GM12865 (cell line): Measurements from ENCODE around the gene KLF1.

ENCODE experiments used
- DNase-seq: peaks from one replicate; pipeline ENCODE4 v3.0.0; 2010; ENCODE audit warnings: low read depth
- H3K4me3 ChIP-seq: 2 replicates; pipeline ENCODE4 v1.5.1; 2011; ENCODE audit warnings: mild to moderate bottlenecking, low read depth, low read length, control low read depth
- CTCF ChIP-seq: IDR thresholded peaks from 2 replicates; pipeline ENCODE4 v1.5.1; 2011; ENCODE audit warnings: low read length, control low read depth, low read depth, inconsistent platforms; ENCODE audit not compliant: insufficient read depth; ENCODE audit errors: missing control alignments

KLF1 gene

GRCh38 chr19:12840091-12841079 lies 46.6 kb downstream of the KLF1 start:
- H3K4me3 ChIP-seq, result no peak overlapping the region
- DNase-seq, result peak; percentile 76
- TF ChIP-seq CTCF, result no peak

DNA sequence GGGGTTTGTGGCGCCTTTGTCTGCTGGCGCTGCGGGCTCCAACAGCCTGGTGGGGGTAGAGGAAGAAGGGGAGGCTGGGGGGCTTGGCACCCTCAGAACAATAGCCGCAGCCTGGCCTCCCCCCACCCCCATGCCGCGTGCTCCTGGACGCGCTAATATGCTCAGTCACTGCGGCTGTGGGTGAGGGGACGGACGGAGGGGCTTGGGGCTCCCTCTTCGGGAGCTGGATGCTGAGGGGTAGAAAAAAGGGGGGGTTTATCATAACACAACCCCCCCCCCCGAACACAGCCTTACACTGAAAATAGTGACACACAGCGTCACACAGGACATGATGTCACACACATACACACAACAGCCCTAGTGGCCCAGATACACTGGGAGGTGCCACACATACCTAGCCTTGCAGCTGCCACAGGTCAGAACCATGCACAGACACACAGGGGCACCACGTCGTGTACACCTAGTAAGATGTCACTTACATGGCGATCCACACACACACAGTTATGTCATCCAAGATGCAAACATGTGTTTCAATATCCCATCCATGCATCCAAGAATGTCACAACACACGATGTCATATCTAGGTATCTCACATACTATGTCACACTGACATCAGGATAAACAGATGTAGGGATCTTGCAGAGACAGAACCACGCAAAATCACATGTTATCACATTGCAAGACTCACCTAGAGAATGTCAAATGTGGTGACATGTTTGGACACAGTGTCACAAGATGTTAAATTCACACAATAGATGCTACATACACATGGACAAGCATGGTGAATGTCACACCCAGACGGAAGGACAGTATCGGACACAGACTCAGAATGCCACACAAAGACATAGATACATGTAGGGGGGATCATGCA lies 47.9 kb downstream of the KLF1 start:
- DNase-seq, result no peak
- H3K4me3 ChIP-seq, result no peak overlapping the region
- TF ChIP-seq CTCF, result no peak

DNA sequence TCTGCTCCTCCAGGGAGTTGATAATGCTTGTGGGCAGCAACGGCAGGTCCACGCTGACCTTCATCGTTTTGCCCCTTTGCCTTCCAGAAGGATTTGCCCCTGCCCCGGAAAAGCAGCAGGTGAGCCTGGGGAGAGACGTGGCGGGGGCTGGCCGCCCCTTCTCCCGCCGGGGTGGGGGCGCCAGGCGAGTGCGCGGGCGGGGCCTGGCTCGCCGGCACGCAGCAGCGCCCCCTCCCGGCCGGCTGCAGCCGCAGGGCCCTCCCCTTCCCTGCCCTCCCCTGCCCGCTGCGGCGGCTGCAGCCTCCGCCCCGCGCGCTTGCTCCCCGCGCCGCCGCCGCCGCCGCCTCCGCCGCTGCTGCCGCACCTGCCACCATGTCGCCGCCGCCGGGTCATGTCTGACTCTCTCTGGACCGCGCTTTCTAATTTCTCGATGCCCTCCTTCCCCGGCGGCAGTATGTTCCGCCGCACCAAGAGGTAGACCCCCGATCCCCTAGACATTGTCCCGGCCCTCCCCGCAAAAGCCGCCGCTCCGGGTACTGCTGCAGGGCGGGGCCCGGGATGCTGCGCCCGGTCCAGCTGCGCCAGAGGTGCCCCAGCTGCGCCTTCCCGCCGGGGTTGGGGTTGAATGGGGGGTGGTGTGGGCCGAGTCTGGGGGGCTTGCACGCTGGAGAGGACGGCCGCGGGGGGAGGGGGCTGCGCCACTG lies 48.7 kb downstream of the KLF1 start, which contains the start of gene MAST1:
TSS of gene MAST1 (plus strand) at position 334 of the 704 bp plus-strand sequence. CDS start at position 392, 58 bp downstream.
- TF ChIP-seq CTCF, result peak; percentile 47
- peak; percentile 39 for DNase-seq
- no peak within 1 kb of the TSS for H3K4me3 ChIP-seq

DNA sequence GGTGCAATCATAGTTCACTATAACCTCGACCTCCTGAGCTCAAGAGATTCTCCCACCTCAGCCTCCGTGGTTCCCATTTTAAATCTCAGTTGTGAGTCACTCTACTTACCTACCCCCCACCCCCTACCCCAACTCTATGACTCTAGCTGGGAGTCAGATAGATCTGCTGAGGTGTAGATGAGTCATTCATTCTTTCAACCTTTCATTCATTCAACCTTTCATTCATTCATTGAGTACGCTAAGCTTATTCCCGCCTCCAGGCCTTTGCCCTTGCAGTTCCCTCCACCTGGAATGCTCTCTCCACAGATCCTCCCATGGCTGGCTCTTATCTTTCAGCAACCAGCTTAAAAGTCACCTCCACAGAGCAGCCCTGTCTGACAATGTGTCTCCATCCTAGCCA lies 49.8 kb downstream of the KLF1 start:
- no peak for TF ChIP-seq CTCF

DNA sequence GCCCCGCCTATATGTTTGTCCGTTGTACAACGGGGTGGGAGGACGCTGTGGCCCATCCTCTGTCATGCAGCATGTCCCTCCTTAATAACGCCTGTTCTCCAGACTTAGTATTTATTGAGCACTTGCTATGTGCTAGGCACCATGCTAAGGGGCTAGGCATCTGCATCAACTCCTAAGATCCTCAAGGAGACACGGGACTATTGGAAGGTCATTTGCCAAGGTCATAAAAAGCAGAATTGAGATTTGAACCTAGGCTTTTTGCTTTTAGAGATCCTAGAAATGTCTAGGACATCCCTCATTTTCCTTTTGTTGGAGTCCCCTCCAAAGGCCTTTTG lies 50.5 kb downstream of the KLF1 start:
- TF ChIP-seq CTCF, result no peak
- H3K4me3 ChIP-seq, result no peak overlapping the region
- no peak for DNase-seq

More for the DNA sequence above, 49.8 kb downstream of the KLF1 start:
- H3K4me3 ChIP-seq, result no peak overlapping the region
- no peak for DNase-seq

DNA sequence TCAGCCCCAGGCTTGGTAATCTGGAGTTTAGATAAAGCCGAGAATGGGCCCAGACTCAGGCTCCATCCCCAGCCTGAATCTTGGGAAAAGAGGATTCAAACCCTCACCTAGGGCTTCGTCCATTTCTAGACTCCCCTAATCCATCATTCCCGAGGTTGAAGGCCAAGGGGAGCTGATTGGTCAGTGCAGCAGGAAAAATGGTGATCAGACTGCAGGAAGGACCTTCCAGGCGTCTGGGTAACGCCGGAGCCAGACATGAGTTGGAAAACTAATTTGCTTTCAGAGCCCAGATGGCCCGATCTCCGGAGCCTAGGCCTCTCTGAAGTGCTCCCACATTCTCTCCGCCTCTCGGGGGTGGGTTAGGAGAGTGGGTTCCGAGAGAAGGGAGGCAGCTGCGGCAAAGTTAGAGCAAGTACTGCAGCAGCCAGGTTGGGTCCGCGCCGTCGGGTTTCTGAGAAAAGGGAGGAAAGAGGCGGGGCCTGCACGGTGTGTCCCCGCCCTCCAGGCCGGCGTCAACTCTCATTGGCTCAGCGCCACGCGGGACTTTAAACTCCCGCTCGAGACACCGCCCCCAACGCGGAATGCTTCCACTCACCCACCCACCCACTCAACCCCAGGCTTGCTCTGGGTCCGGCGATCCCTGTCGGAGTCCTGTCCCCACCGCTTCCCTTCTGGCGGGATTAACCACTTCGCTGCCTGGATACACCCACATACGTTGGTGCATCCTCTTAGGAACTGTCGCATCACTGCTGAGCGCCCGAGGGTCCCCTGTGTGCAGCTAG lies 51.8 kb downstream of the KLF1 start:
- no peak overlapping the region for H3K4me3 ChIP-seq
- no peak for TF ChIP-seq CTCF
- DNase-seq, result no peak
